ENCODE results near the gene GRID1. TPM values are rescaled to one million over a fixed set of nuclear protein-coding genes. Genes with fewer than 3 reads are reported as not detected.

GRID1 gene
- total RNA-seq, 4 donors from 2014 or later = 0.88 to 7.3 (median 4.1) TPM

DNA sequence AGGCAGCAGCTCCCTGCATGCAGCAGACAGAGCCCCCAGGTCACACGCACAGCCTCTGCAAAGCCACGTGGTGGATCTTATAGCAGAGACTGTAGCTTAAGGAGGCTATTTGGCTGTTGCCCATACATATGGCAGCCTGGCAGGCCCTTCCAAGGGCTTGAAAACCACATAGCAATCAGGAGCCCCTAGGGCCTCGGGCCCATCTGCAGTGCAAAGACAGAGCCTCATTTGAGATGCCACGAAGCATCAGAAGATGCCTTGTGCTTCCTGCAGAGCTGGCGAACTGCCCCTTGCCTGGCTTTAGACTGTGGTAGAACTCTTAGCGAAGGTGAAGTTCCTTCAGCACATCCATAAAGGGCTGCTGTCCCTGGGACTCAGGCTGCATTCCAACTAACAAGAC is 309.9 kb downstream of the GRID1 start:
- intact Hi-C loops (cut with DNase I; ENCODE audit: low total_unique reads) = no loop called here

DNA sequence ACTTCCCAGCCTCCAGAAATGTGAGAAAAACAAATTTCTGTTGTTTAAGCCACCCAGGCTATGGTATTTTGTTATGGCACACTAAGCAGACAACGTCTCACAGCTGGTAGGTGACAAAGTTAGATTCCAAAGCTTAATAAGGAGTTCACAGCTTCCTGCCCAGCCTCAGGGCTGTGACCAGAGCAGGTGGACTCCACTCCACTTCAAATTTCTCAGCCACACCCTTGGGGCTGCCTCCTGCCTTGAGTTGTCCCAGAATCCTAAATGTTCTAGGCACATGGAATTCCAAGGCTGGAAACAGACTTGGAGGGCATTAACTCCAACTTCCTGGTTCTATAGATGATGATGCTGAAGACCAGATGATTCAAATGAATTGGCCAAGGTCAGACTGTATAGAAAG is 310.7 kb downstream of the GRID1 start:
- no peaks in the 10 kb centered on the region for H3K4me1 ChIP-seq
- no peak for DNase-seq
- no peaks in the 10 kb centered on the region for H3K36me3 ChIP-seq
- no peaks in the 10 kb centered on the region for H3K27me3 ChIP-seq
- no peak overlapping the region for H3K4me3 ChIP-seq
- TF ChIP-seq POLR2A (IDR thresholded peaks at IDR 0.05) = no peak
- TF ChIP-seq, protein P1, sequence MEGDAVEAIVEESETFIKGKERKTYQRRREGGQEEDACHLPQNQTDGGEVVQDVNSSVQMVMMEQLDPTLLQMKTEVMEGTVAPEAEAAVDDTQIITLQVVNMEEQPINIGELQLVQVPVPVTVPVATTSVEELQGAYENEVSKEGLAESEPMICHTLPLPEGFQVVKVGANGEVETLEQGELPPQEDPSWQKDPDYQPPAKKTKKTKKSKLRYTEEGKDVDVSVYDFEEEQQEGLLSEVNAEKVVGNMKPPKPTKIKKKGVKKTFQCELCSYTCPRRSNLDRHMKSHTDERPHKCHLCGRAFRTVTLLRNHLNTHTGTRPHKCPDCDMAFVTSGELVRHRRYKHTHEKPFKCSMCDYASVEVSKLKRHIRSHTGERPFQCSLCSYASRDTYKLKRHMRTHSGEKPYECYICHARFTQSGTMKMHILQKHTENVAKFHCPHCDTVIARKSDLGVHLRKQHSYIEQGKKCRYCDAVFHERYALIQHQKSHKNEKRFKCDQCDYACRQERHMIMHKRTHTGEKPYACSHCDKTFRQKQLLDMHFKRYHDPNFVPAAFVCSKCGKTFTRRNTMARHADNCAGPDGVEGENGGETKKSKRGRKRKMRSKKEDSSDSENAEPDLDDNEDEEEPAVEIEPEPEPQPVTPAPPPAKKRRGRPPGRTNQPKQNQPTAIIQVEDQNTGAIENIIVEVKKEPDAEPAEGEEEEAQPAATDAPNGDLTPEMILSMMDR (IDR thresholded peaks at IDR 0.05) = no peak
- intact Hi-C loops (cut with DNase I; ENCODE audit: low total_unique reads) = no loop called here
- H3K9me3 ChIP-seq = no peaks in the 10 kb centered on the region
- H3K27ac ChIP-seq = no peak overlapping the region

More for the DNA sequence above, 309.9 kb downstream of the GRID1 start:
- Histone ChIP-seq H3K36me3 (no peaks in the 10 kb centered on the region), H3K4me1 (no peaks in the 10 kb centered on the region), H3K27me3 (no peaks in the 10 kb centered on the region), H3K9me3 (no peaks in the 10 kb centered on the region), H3K27ac (no peak overlapping the region), H3K4me3 (no peak overlapping the region)
- TF ChIP-seq, protein P1 (IDR thresholded peaks at IDR 0.05) = no peak
- no peak for TF ChIP-seq POLR2A (IDR thresholded peaks at IDR 0.05)
- no peak for DNase-seq

DNA sequence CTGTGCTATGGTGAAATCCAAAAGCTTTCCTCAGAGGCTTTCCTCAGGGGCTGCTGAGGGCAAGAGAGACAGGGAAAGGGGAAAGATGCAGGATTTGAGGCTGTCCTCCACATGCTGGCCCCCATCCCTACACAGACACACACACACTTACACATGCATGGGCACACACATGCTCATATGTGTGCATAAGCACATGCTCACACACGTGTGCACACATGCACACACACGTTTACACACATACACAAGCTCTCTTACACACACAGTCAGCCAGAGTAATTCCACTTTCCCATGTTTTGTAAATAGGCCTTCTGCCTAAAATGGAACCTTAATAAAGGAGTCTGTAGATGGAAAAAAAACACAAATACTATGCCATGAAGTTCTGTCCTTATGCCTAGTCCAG is 312.9 kb downstream of the GRID1 start:
- DNase-seq = no peak
- intact Hi-C loops (cut with DNase I; ENCODE audit: low total_unique reads) = no loop called here
- peaks cover 0 to 4% of the 10 kb centered on the region in 2 donors for H3K9me3 ChIP-seq
- TF ChIP-seq POLR2A (IDR thresholded peaks at IDR 0.05) = no peak
- TF ChIP-seq, protein P1 (IDR thresholded peaks at IDR 0.05) = no peak
- no peak overlapping the region for H3K27ac ChIP-seq
- no peaks in the 10 kb centered on the region for H3K4me1 ChIP-seq
- no peaks in the 10 kb centered on the region for H3K36me3 ChIP-seq
- no peak overlapping the region for H3K4me3 ChIP-seq
- no peaks in the 10 kb centered on the region for H3K27me3 ChIP-seq

DNA sequence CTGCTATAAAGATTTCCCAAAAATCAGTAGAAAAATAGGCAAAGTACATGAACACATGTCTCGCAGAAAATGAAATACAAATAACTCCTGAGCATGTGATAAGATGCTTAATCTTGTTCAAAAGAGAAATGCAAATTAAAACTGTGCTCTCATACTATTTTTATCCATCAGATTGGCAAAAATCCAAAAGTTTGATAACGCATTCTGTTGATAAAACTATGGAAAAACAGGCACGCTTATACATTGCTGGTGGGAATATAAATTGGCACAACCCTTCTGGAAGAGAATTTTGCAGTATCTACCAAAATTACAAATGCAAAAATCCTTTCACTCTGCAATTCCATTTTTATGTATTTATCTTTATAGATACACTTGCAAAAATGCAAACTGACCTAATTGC is 315.0 kb downstream of the GRID1 start:
- H3K4me3 ChIP-seq = no peak overlapping the region
- intact Hi-C loops (cut with DNase I; ENCODE audit: low total_unique reads) = no loop called here
- TF ChIP-seq, protein P1 (IDR thresholded peaks at IDR 0.05) = no peak
- no peak for TF ChIP-seq POLR2A (IDR thresholded peaks at IDR 0.05)
- no peak overlapping the region for H3K27ac ChIP-seq
- no peaks in the 10 kb centered on the region for H3K36me3 ChIP-seq
- no peaks in the 10 kb centered on the region for H3K27me3 ChIP-seq
- no peak for DNase-seq
- no peaks in the 10 kb centered on the region for H3K4me1 ChIP-seq
- H3K9me3 ChIP-seq = peaks cover 0 to 4% of the 10 kb centered on the region in 2 donors

DNA sequence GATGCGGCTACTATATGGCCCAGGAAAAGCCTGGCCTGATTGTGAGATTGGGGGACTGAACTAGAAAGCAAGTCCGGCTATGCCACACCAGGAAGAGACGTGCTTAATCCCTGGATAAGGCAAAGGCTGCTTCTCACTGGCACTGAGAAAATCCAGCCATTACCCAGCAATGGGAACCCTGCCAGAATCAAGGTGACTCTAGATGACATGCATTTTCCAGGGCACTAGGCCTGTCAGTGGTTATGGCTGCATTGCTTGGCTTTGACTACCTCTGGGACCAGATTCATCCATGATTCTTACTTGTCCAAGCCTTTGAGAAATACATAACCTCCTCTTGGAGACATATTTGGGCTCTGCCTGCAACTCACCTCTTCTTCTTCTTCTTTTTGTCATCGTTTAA is 317.2 kb downstream of the GRID1 start:
- TF ChIP-seq POLR2A (IDR thresholded peaks at IDR 0.05) = no peak
- TF ChIP-seq, protein P1 (IDR thresholded peaks at IDR 0.05) = no peak
- DNase-seq = no peak
- no peak overlapping the region for H3K27ac ChIP-seq

More for the DNA sequence above, 317.2 kb downstream of the GRID1 start:
- Histone ChIP-seq H3K27me3 (no peaks in the 10 kb centered on the region), H3K4me3 (no peak overlapping the region), H3K36me3 (no peaks in the 10 kb centered on the region), H3K4me1 (no peaks in the 10 kb centered on the region), H3K9me3 (peaks cover 0 to 4% of the 10 kb centered on the region in 2 donors)
- intact Hi-C loops (cut with DNase I; ENCODE audit: low total_unique reads) = no loop called here
